HG03108 (cell line): ENCODE data around the gene WDR87.
A peak's percentile ranks its signal among the peaks of the same experiment; 100 is the strongest.
"Not testable (repeated sequence)": the region's sequence is repeated elsewhere in the genome, so short reads cannot be mapped to it uniquely, and the experiment has no call there.

ENCODE experiments used
- ATAC-seq: cut with Tn5 transposase; IDR thresholded peaks from one replicate; pipeline ENCODE4 v1.9.1; 2021; ENCODE audit warnings: moderate library complexity; ENCODE audit not compliant: unreplicated experiment

The WDR87 gene

GRCh38 chr19:37931881-37932655, 25.7 kb upstream of the WDR87 start:
- ATAC-seq: no peak

GRCh38 chr19:37930416-37930815, 24.0 kb upstream of the WDR87 start:
- ATAC-seq: no peak

- no peak for ATAC-seq
Observed at GRCh38 chr19:37929355-37929923, 23.0 kb upstream of the WDR87 start.

GRCh38 chr19:37928527-37929286, 22.3 kb upstream of the WDR87 start:
- ATAC-seq: peak; percentile 48

GRCh38 chr19:37926711-37927110, 20.3 kb upstream of the WDR87 start:
- no peak for ATAC-seq

- ATAC-seq: no peak
Observed at GRCh38 chr19:37926255-37926654, 19.9 kb upstream of the WDR87 start.

- no peak for ATAC-seq
Observed at GRCh38 chr19:37925212-37925611, 18.8 kb upstream of the WDR87 start.

GRCh38 chr19:37924573-37924972, 18.2 kb upstream of the WDR87 start:
- not testable (repeated sequence) for ATAC-seq

- ATAC-seq: no peak
Observed at GRCh38 chr19:37920591-37921450, 14.4 kb upstream of the WDR87 start.

- no peak for ATAC-seq
Observed at GRCh38 chr19:37914908-37915307, 8.5 kb upstream of the WDR87 start.

- no peak for ATAC-seq
Observed at GRCh38 chr19:37909661-37910199, 3.3 kb upstream of the WDR87 start.

GRCh38 chr19:37907735-37908455, 1.5 kb upstream of the WDR87 start:
- no peak for ATAC-seq

GRCh38 chr19:37906869-37907734, 708 bp upstream of the WDR87 start, which contains the start of gene SIPA1L3:
Gene SIPA1L3 (plus strand): TSS chr19:37907208. CDS start chr19:38081566, 174,358 bp downstream.
- ATAC-seq: peak; percentile 85

- no peak for ATAC-seq
Observed at GRCh38 chr19:37903096-37903495, 3.3 kb downstream of the WDR87 start.

- ATAC-seq: no peak
Observed at GRCh38 chr19:37902668-37903067, 3.7 kb downstream of the WDR87 start.

GRCh38 chr19:37899966-37900365, 6.4 kb downstream of the WDR87 start:
- no peak for ATAC-seq

- no peak for ATAC-seq
Observed at GRCh38 chr19:37899453-37899852, 6.9 kb downstream of the WDR87 start.

GRCh38 chr19:37896180-37896579, 10.2 kb downstream of the WDR87 start:
- ATAC-seq: no peak
